Subcutaneous adipose tissue (tissue), 4 donors: ENCODE results near the gene CTSD. TPM values are rescaled to one million over a fixed set of nuclear protein-coding genes. Genes with fewer than 3 reads are reported as not detected.

Experiments
- CTCF ChIP-seq: fragments of 450-650 bp; IDR thresholded peaks from one replicate; pipeline ENCODE4 v1.5.1; 2016; ENCODE audit warnings: low read depth, mild to moderate bottlenecking, control low read depth, antibody characterized with exemption, moderate library complexity
- total RNA-seq, 4 donors: library from RNA; depleted of rRNA; stranded (reverse); fragments of >200 nt; gene quantifications; one replicate each; pipeline ENCODE4 v1.1.0, GENCODE V29; 2016

The CTSD gene
- total RNA-seq, 4 donors from 2014 or later = 387 to 1,776 (median 548) TPM

GRCh38 chr11:1784761-1785650, 21.3 kb upstream of the CTSD start:
- no peak for TF ChIP-seq CTCF

- TF ChIP-seq CTCF = no peak
Measured at GRCh38 chr11:1783725-1784529, 20.2 kb upstream of the CTSD start.

GRCh38 chr11:1782831-1783724, 19.4 kb upstream of the CTSD start:
- no peak for TF ChIP-seq CTCF

GRCh38 chr11:1782031-1782590, 18.4 kb upstream of the CTSD start:
- no peak for TF ChIP-seq CTCF

- no peak for TF ChIP-seq CTCF
Measured at GRCh38 chr11:1781593-1781975, 17.9 kb upstream of the CTSD start.

GRCh38 chr11:1780700-1781592, 17.2 kb upstream of the CTSD start:
- TF ChIP-seq CTCF = no peak
